Fibroblast of lung (primary cell): ENCODE measurements around the gene SERPINB1. TPM values are rescaled to one million over a fixed set of nuclear protein-coding genes. Genes with fewer than 3 reads are reported as not detected.

Source experiments
- DNase-seq, 2 donors: peaks; one replicate each; pipeline versions ENCODE4 v3.0.0 to v3.0.0-alpha.2; 2010; ENCODE audit warnings: low read depth in 2 of 2
- H2AFZ ChIP-seq: 2 replicates; pipeline ENCODE4 v1.5.1; 2012; ENCODE audit warnings: low read length, control low read depth, inconsistent platforms
- H3K27ac ChIP-seq: 2 replicates; pipeline ENCODE4 v1.5.1; 2011; ENCODE audit warnings: low read length, control low read depth; ENCODE audit not compliant: insufficient read depth
- H3K27me3 ChIP-seq: 2 replicates; pipeline ENCODE4 v1.5.1; 2011; ENCODE audit warnings: mild to moderate bottlenecking, low read length; ENCODE audit not compliant: control insufficient read depth, insufficient read depth
- H3K36me3 ChIP-seq: 2 replicates; pipeline ENCODE4 v1.5.1; 2011; ENCODE audit warnings: low read length; ENCODE audit not compliant: control insufficient read depth, insufficient read depth
- H3K4me1 ChIP-seq: 2 replicates; pipeline ENCODE4 v1.5.1; 2011; ENCODE audit warnings: low read length; ENCODE audit not compliant: control insufficient read depth, insufficient read depth; ENCODE audit errors: extremely low read depth
- H3K4me2 ChIP-seq: 2 replicates; pipeline ENCODE4 v1.5.1; 2011; ENCODE audit warnings: low read length, control low read depth; ENCODE audit not compliant: insufficient read depth; ENCODE audit errors: extremely low read depth
- H3K4me3 ChIP-seq, 4 experiments: fragments of 200-600 bp in 1 of 4; sonication (generic) in 1 of 4; replicated peaks in 1 of 4; 2 replicates each; pipeline ENCODE4 v1.5.1; 2011 to 2016; ENCODE audit warnings: low read length in 4 of 4, low read depth in 3 of 4, mild to moderate bottlenecking in 3 of 4, control low read depth in 2 of 4, inconsistent platforms in 1 of 4, mixed read lengths in 1 of 4; ENCODE audit not compliant: insufficient read depth in 1 of 4; ENCODE audit errors: control extremely low read depth in 1 of 4
- H3K79me2 ChIP-seq: 2 replicates; pipeline ENCODE4 v1.5.1; 2012; ENCODE audit warnings: mild to moderate bottlenecking, low read length, inconsistent platforms; ENCODE audit not compliant: control insufficient read depth, insufficient read depth
- H3K9ac ChIP-seq: 2 replicates; pipeline ENCODE4 v1.5.1; 2011; ENCODE audit warnings: mild to moderate bottlenecking, low read length, control low read depth; ENCODE audit not compliant: insufficient read depth
- H3K9me3 ChIP-seq: 2 replicates; pipeline ENCODE4 v1.5.1; 2012; ENCODE audit warnings: low read depth, low read length; ENCODE audit not compliant: control insufficient read depth, insufficient read depth
- H4K20me1 ChIP-seq: 2 replicates; pipeline ENCODE4 v1.5.1; 2011; ENCODE audit warnings: low read length; ENCODE audit not compliant: control insufficient read depth, insufficient read depth; ENCODE audit errors: extremely low read depth
- EZH2 ChIP-seq: IDR thresholded peaks from 2 replicates; pipeline ENCODE4 v1.5.1; 2012; ENCODE audit warnings: low read length, control low read depth, mild to moderate bottlenecking; ENCODE audit errors: missing control alignments
- polyA plus RNA-seq, 2 donors: library from polyadenylated mRNA; depleted of rRNA in 1 of 2; stranded (reverse) in 1 of 2; unstranded in 1 of 2; fragments of >200 nt; gene quantifications; 2 replicates each; pipeline ENCODE4 v1.2.1, GENCODE V29; 2011 to 2012; ENCODE audit warnings: missing spikeins in 1 of 2
- total RNA-seq: library from RNA; depleted of rRNA; stranded (reverse); fragments of >200 nt; gene quantifications from 2 replicates; pipeline ENCODE4 v1.2.1, GENCODE V29; 2014
- TF ChIP-seq, protein P1 (sequence below), 2 donors: IDR thresholded peaks in 1 of 2; conservative IDR thresholded peaks in 1 of 2; 1 replicate in 1 of 2; 2 replicates in 1 of 2; pipeline ENCODE4 v1.5.1; 2011 to 2012; ENCODE audit warnings: low read length in 2 of 2, control low read depth in 1 of 2, inconsistent platforms in 1 of 2, low read depth in 1 of 2, mild to moderate bottlenecking in 1 of 2

Gene SERPINB1
- total and polyA plus RNA-seq, 2 donors (not counting 1 experiment from before 2014, with no cell fraction given), result 19.3 to 39.5 TPM

DNA sequence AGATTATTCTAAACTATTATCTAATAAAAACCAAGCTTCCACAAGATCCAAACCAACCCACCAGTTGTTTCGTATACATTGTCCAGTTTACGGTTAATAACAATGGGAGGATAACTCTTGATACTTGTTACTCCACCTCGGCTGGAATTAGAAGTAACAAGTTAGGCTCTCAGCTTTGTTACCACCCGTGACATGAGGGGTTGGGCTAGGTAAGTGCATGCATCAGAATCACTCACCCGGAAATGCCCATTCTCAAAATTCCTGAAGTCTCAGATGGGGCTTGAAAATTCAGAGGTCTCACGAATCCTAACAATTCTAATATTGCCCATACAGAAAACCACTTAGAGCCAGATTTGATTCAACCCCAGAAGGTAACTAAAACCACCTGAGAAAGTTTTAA, 27.0 kb upstream of the SERPINB1 start:
- no peak overlapping the region for H3K27ac ChIP-seq
- no peaks in the 10 kb centered on the region for H4K20me1 ChIP-seq
- no peak overlapping the region for H3K9ac ChIP-seq
- H2AFZ ChIP-seq, result no peak overlapping the region
- no peaks in the 10 kb centered on the region for H3K4me1 ChIP-seq
- no peaks in the 10 kb centered on the region for H3K36me3 ChIP-seq
- H3K4me3 ChIP-seq, result no peak overlapping the region
- H3K4me2 ChIP-seq, result no peak overlapping the region
- TF ChIP-seq, protein P1, sequence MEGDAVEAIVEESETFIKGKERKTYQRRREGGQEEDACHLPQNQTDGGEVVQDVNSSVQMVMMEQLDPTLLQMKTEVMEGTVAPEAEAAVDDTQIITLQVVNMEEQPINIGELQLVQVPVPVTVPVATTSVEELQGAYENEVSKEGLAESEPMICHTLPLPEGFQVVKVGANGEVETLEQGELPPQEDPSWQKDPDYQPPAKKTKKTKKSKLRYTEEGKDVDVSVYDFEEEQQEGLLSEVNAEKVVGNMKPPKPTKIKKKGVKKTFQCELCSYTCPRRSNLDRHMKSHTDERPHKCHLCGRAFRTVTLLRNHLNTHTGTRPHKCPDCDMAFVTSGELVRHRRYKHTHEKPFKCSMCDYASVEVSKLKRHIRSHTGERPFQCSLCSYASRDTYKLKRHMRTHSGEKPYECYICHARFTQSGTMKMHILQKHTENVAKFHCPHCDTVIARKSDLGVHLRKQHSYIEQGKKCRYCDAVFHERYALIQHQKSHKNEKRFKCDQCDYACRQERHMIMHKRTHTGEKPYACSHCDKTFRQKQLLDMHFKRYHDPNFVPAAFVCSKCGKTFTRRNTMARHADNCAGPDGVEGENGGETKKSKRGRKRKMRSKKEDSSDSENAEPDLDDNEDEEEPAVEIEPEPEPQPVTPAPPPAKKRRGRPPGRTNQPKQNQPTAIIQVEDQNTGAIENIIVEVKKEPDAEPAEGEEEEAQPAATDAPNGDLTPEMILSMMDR (conservative IDR thresholded peaks at IDR 0.05 in 1 of 2, IDR thresholded peaks at IDR 0.05 in 1 of 2; ENCODE audit: low read depth in 1 of 2, low read length in 2 of 2), result no peak
- no peak for TF ChIP-seq EZH2
- no peaks in the 10 kb centered on the region for H3K27me3 ChIP-seq
- no peak for DNase-seq
- no peaks in the 10 kb centered on the region for H3K9me3 ChIP-seq
- H3K79me2 ChIP-seq, result no peaks in the 10 kb centered on the region

DNA sequence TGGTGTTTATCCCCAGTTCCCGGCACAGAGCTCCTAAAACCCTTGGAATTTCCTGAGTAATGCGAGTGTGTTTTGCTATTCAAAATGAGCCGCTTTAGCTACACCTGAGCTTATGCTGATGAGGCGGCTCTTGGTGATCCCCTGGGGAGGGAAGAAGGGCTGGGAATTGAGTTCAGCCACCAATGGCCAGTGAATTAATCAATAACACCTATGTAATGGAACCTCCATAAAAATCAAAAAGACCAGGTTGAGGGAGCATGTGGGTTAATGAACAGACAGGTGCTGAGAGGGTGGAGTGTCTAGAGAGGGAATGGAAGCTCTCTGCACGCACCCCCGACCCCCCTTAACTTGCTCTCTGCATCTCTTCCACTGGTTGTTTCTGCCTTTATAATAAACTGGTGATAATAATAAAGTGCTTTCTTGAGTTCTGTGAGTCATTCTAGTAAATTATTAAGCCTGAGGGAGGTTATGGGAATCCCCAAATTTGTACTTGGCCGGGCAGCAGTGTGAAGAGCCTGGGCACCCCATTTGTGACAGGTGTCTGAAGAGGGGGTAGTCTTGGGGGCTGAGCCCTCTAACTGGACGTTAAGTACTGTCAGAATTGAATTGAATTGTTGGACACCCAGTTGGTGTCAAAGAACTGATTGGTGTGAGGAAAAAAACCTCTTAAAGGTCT, 24.6 kb upstream of the SERPINB1 start:
- TF ChIP-seq, protein P1 (conservative IDR thresholded peaks at IDR 0.05 in 1 of 2, IDR thresholded peaks at IDR 0.05 in 1 of 2; ENCODE audit: low read depth in 1 of 2, low read length in 2 of 2), result no peak
- TF ChIP-seq EZH2, result no peak
- H3K27ac ChIP-seq, result no peak overlapping the region
- no peaks in the 10 kb centered on the region for H3K79me2 ChIP-seq
- H4K20me1 ChIP-seq, result no peaks in the 10 kb centered on the region
- H3K4me1 ChIP-seq, result no peaks in the 10 kb centered on the region
- no peak overlapping the region for H2AFZ ChIP-seq
- no peak overlapping the region for H3K4me2 ChIP-seq
- H3K27me3 ChIP-seq, result no peaks in the 10 kb centered on the region
- no peak overlapping the region for H3K9ac ChIP-seq
- H3K36me3 ChIP-seq, result no peaks in the 10 kb centered on the region
- H3K9me3 ChIP-seq, result no peaks in the 10 kb centered on the region
- DNase-seq, result no peak
- H3K4me3 ChIP-seq, result no peak overlapping the region

- TF ChIP-seq, protein P1 (conservative IDR thresholded peaks at IDR 0.05 in 1 of 2, IDR thresholded peaks at IDR 0.05 in 1 of 2; ENCODE audit: low read depth in 1 of 2, low read length in 2 of 2), result no peak
- no peak for TF ChIP-seq EZH2
- no peaks in the 10 kb centered on the region for H3K27me3 ChIP-seq
- no peaks in the 10 kb centered on the region for H3K36me3 ChIP-seq
- no peak overlapping the region for H3K4me2 ChIP-seq
- H2AFZ ChIP-seq, result no peak overlapping the region
- no peak overlapping the region for H3K27ac ChIP-seq
- no peaks in the 10 kb centered on the region for H3K79me2 ChIP-seq
- no peaks in the 10 kb centered on the region for H3K4me1 ChIP-seq
- H3K9ac ChIP-seq, result no peak overlapping the region
- peak; percentile 38 to 74 for DNase-seq
- H3K9me3 ChIP-seq, result no peaks in the 10 kb centered on the region
- no peak overlapping the region for H3K4me3 ChIP-seq
- no peaks in the 10 kb centered on the region for H4K20me1 ChIP-seq
Observed at GRCh38 chr6:2865694-2866151, 24.1 kb upstream of the SERPINB1 start.
